ENCODE data around the gene AQP12A. TPM values are rescaled to one million over a fixed set of nuclear protein-coding genes. Genes with fewer than 3 reads are reported as not detected.

AQP12A gene
- total RNA-seq, 1 experiment from 2014 or later, result not detected

DNA sequence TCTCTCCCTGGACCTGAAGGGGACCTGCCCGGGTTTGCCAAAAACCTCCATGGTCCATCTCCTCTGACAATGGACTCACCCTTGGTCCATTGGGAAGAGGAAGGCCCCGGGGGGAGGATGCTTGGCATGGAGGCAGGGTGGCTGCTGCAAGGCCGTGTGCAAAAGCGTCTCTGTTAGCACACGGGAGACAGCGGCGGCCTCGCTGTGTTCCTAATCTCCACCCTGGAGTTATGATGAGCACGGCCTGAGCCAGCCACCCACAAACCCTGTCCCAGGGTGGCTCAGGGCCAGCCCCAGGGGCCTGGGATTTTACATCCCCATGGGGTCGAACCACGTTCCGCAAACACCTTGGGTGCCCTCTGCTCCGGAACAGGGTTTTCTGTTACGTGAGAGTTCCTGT, 35.8 kb downstream of the AQP12A start:
- Histone ChIP-seq H4K20me1 (ENCODE audit: insufficient read depth) (no peaks in the 10 kb centered on the region), H3K4me3 (replicated peaks in 1 of 2; ENCODE audit: low read depth in 1 of 2, low read length in 2 of 2) (no peak overlapping the region), H3K27ac (ENCODE audit: low read depth, low read length) (no peak overlapping the region), H3K9me3 (ENCODE audit: control insufficient read depth in 1 of 2, insufficient read depth in 1 of 2, low read depth in 1 of 2, low read length in 2 of 2) (no peaks in the 10 kb centered on the region), H3K9ac (ENCODE audit: low read length) (no peak overlapping the region), H3K79me2 (ENCODE audit: insufficient read depth, low read length) (no peaks in the 10 kb centered on the region), H2AFZ (ENCODE audit: low read depth, low read length, poor library complexity, severe bottlenecking) (no peak overlapping the region), H3K9me2 (ENCODE audit: insufficient read depth) (no peaks in the 10 kb centered on the region), H3K36me3 (ENCODE audit: control insufficient read depth in 1 of 2, insufficient read depth in 2 of 2, low read length in 2 of 2) (no peaks in the 10 kb centered on the region), H3K4me2 (ENCODE audit: low read length) (no peak overlapping the region), H3K27me3 (ENCODE audit: insufficient read depth, low read length) (no peaks in the 10 kb centered on the region), H3K4me1 (ENCODE audit: control insufficient read depth in 1 of 2, insufficient read depth in 2 of 2, low read length in 2 of 2) (no peaks in the 10 kb centered on the region)
- no peak for ATAC-seq
- ChIA-PET POLR2A (no interaction called here), CTCF (no interaction called here), RAD21 (ENCODE audit: low non-redundant PET in 1 of 2, low total read pairs in 2 of 2, uncharacterized antibody in 2 of 2, unreplicated experiment in 2 of 2) (no interaction called here)
- intact Hi-C loops (cut with micrococcal nuclease), result no loop called here
- BruUV-seq (replicated peaks), result no TSS peak
- TF ChIP-seq, protein P1, sequence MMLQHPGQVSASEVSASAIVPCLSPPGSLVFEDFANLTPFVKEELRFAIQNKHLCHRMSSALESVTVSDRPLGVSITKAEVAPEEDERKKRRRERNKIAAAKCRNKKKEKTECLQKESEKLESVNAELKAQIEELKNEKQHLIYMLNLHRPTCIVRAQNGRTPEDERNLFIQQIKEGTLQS (IDR thresholded peaks at IDR 0.05), result no peak
- TF ChIP-seq, protein P2, sequence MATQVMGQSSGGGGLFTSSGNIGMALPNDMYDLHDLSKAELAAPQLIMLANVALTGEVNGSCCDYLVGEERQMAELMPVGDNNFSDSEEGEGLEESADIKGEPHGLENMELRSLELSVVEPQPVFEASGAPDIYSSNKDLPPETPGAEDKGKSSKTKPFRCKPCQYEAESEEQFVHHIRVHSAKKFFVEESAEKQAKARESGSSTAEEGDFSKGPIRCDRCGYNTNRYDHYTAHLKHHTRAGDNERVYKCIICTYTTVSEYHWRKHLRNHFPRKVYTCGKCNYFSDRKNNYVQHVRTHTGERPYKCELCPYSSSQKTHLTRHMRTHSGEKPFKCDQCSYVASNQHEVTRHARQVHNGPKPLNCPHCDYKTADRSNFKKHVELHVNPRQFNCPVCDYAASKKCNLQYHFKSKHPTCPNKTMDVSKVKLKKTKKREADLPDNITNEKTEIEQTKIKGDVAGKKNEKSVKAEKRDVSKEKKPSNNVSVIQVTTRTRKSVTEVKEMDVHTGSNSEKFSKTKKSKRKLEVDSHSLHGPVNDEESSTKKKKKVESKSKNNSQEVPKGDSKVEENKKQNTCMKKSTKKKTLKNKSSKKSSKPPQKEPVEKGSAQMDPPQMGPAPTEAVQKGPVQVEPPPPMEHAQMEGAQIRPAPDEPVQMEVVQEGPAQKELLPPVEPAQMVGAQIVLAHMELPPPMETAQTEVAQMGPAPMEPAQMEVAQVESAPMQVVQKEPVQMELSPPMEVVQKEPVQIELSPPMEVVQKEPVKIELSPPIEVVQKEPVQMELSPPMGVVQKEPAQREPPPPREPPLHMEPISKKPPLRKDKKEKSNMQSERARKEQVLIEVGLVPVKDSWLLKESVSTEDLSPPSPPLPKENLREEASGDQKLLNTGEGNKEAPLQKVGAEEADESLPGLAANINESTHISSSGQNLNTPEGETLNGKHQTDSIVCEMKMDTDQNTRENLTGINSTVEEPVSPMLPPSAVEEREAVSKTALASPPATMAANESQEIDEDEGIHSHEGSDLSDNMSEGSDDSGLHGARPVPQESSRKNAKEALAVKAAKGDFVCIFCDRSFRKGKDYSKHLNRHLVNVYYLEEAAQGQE (IDR thresholded peaks at IDR 0.05; ENCODE audit: low read depth), result no peak
- TF ChIP-seq JUND (IDR thresholded peaks at IDR 0.05), result no peak
- TF ChIP-seq EZH2 (IDR thresholded peaks at IDR 0.05), result no peak
- TF ChIP-seq TCF7L2 (IDR thresholded peaks at IDR 0.05; ENCODE audit: borderline replicate concordance, extremely low read depth, insufficient read depth, insufficient read length), result no peak
- no peak for TF ChIP-seq SRF (IDR thresholded peaks at IDR 0.05; ENCODE audit: low read depth)
- no peak for TF ChIP-seq FOSL1 (IDR thresholded peaks at IDR 0.05; ENCODE audit: low read depth)
- no peak for TF ChIP-seq RAD21 (IDR thresholded peaks at IDR 0.05; ENCODE audit: low read depth)
- TF ChIP-seq ZFX (IDR thresholded peaks at IDR 0.05), result no peak
- no peak for DNase-seq (ENCODE audit: low read depth, low spot score)

All from HCT116 (cell line).